Endometrial microvascular endothelial cells (primary cell): Measurements from ENCODE around the gene ZNF132. TPM values are rescaled to one million over a fixed set of nuclear protein-coding genes. Genes with fewer than 3 reads are reported as not detected.
"Not testable (repeated sequence)": the region's sequence is repeated elsewhere in the genome, so short reads cannot be mapped to it uniquely, and the experiment has no call there.

Source experiments
- in situ Hi-C: cut with HindIII; loops from 2 replicates; pipeline ENCODE4 v1.10.0; 2017; ENCODE audit warnings: low sequenced_read_pairs, low pct_unique_long_range_greater_than_20kb; ENCODE audit errors: inconsistent ontology term
- total RNA-seq: library from RNA; depleted of rRNA; stranded (reverse); fragments of >200 nt; gene quantifications from one replicate; pipeline ENCODE4 v1.2.3, GENCODE V29; 2015; ENCODE audit errors: inconsistent ontology term

ZNF132 gene
- total RNA-seq, 1 donor from 2014 or later, result 3.3 TPM

- in situ Hi-C loops, result no loop called here
Observed at GRCh38 chr19:58469241-58470013, 29.5 kb upstream of the ZNF132 start.

DNA sequence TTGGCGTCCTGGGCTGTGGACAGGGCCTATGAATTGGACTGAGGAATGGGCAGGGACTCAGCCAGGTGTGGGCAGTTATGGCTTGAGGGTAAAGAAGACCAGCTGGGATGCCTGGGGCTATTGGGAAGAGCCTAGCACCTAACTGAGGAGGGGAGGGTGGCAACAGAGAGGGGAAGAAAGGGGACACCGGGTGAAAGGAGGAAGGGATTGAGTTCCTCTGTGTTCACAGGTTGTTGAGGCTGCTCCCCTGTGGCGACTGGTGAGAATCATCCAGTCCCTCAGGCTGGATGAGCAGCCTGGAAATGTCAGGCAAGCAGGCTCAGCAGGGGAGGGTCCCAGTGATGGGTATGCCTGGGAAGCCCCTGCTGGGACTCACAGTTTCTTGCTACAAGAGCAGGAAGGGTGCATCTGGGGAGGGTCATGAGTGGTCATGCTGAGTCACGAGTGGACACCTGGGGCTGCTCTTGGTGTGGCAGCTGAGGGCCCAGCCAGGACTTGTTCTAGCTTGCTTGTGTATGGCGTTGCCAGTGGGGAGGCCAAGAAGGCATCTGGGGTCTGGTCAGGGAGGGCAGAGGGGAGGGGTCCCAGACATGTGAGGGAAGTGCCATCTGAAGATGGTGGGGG, 28.4 kb upstream of the ZNF132 start:
- in situ Hi-C loops, result no loop called here

DNA sequence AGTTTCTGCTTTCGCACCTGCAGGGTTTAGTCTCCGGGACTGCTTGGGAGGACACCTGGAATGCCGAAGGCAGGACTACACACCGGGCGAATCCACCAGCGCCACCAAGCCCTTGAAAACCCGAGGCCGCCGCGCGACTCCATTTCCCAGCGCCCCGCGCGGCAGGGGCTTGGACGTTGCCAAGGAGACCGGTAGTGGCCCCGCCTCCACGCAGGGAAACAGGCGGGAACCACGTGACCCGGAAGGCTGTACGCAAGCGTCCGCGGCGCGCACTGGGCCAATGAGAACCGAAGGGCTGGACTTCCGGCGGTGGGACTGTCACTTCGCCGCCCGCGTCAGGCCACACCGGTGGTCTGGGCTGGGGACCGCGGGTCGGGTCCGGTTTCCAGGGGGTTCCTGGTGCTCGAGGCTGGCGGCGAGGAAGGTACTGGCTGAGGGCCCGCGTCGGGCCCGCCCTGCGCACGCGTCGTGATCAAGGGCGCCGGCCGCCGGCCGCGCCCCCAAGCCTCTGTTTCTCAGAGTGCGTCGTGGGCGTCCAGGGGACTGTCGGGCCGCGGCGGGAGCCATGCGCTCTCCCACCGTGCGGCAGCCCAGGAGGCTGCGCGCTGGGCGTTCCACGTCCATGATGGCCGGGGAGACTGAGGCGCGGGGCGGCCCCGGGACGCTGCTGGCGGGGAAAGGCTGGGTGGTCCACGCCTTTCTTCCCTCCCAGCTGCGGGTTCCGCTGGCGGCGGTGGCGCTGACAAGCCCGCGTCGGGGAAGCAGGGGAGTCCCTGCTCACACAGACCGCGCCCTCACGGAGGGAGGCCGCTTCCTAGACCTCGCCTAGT, 27.0 kb upstream of the ZNF132 start, which contains the start of gene ZNF324:
ZNF324 (plus strand) TSS at position 321 of the 830 bp plus-strand sequence. CDS start 2,106 bp downstream, outside the sequence.
- in situ Hi-C loops, result no loop called here

DNA sequence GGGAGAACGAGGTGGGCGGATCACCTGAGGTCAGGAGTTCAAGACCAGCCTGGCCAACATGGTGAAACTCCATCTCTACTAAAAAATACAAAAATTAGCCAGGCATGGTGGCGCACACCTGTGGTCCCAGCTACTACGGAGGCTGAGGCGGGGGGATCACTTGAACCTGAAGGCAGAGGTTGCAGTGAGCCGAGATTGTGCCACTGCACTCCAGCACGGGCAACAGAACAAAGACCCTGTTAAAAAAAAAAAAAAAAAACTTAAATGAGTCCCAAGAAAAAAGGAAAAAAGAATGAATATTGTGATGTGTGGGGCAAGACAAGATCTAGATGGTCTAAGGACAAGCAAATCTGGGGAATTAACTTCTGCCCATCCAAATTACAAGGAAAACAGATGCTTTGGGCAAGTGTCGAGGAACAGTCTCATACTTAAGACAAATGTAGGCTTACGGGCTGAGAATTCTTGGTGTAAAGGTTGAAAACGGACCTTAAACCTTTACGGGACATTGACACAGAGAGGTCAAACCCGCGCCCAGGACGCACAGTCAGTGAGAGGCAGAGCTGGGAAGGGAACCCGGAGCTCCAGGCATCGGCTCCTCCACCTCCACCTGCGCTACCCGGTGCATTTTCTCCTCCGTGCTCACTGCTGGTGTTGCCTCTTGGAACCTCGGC, 26.3 kb upstream of the ZNF132 start:
- in situ Hi-C loops, result no loop called here

DNA sequence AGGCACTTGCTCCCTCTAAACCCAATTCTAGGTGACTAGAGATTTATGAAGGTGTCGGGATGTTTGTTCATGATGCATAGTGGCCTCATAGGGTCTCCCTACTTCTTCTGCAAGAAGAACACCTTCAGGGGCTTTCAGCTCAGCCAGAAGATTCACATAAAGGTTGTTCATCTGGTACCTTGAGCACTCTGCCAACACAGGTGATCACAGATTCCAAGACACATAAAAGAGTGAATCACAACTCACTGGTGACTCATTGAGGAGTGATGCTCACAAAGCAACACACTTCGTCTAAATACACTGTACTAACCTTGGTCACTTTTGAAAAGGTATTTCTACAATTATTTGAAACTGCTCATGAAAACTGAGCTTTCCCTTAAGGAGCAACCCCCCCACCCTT, 20.1 kb upstream of the ZNF132 start:
- in situ Hi-C loops, result no loop called here

DNA sequence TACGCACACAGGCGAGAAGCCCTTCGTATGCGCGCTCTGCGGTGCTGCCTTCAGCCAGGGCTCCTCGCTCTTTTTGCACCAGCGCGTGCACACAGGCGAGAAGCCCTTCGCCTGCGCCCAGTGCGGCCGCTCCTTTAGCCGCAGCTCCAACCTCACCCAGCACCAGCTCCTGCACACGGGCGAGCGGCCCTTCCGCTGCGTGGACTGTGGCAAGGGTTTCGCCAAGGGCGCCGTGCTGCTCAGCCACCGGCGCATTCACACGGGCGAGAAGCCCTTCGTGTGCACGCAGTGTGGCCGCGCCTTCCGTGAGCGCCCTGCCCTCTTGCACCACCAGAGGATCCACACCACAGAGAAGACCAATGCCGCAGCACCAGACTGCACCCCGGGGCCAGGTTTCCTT, 16.2 kb upstream of the ZNF132 start:
- in situ Hi-C loops, result no loop called here

DNA sequence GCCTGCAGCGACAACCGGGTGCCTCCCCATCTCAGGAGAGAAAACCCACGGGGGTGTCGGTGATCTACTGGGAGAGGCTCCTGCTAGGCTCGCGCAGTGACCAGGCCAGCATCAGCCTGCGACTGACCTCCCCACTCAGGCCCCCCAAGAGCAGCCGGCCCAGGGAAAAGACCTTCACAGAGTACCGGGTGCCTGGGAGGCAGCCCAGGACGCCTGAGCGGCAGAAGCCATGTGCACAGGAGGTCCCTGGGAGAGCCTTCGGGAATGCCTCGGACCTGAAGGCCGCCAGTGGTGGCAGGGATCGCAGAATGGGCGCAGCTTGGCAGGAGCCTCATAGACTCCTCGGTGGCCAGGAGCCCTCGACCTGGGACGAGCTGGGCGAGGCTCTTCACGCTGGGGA, 15.4 kb upstream of the ZNF132 start:
- in situ Hi-C loops, result no loop called here

DNA sequence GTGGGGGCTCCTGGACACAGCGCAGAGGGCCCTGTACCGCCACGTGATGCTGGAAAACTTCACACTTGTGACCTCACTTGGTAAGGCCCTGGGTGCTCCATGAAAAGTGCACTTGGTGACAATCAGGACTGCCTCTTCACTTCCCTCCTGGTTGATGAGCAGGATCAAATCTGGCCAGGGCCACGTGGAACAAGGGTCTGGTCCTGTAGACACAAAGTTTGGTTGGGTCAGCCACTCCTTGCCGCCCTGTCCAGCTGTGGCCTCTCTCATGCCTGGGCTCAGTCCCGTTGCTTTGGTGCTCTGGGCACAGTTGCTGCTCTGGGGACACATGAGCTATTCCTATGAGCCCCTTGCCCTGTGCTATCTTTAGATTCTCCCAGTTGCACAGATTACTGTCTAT, 13.8 kb upstream of the ZNF132 start:
- in situ Hi-C loops, result no loop called here

- in situ Hi-C loops, result no loop called here
Observed at GRCh38 chr19:58451358-58452101, 11.6 kb upstream of the ZNF132 start, which contains the start of gene ZNF324B. ZNF324B (plus strand) TSS chr19:58451622; CDS start chr19:58453702, 2,080 bp downstream.

DNA sequence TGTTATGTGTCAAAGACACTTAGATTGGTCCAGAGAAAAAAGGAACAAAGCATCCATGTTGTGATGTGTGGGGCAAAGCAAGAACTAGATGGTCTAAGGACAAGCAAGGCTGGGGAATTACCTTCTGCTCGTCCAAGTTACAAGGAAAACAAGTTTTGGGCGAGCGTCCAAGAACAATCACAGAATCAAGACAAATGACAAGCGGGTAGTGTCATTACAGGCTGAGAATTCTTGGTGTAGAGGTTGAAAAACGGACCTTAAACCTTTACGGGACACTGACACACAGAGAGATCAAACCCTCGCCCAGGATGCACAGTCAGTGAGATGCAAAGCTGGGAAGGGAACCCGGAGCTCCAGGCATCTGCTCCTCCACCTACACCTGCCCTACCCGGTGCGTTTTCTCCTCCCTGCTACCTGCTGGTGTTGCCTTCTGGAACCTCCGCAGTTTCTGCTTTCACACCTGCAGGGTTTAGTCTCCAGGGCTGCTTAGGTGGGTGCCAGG, 11.0 kb upstream of the ZNF132 start:
- in situ Hi-C loops, result no loop called here

DNA sequence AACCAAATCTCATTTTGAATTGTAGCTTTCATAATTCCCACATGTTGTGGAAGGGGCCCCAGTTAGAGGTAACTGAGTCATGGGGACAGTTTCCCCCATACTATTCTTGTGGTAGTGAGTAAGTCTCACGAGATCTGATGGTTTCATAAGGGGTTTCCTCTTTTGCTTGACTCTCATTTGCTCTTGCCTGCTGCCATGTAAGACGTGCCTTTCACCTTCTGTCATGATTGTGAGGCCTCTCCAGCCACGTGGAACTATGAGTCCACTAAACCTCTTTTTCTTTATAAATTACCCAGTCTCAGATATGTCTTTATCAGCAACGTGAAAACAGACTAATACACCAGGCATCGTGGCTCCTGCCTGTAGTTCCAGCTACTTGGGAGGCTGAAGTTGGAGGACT, 10.0 kb upstream of the ZNF132 start:
- in situ Hi-C loops, result not testable (repeated sequence)

GRCh38 chr19:58448860-58449259, 8.9 kb upstream of the ZNF132 start:
- in situ Hi-C loops, result not testable (repeated sequence)

GRCh38 chr19:58442986-58443385, 3.0 kb upstream of the ZNF132 start:
- in situ Hi-C loops, result not testable (repeated sequence)

- in situ Hi-C loops, result no loop called here
Observed at GRCh38 chr19:58440556-58440955, 603 bp upstream of the ZNF132 start.

DNA sequence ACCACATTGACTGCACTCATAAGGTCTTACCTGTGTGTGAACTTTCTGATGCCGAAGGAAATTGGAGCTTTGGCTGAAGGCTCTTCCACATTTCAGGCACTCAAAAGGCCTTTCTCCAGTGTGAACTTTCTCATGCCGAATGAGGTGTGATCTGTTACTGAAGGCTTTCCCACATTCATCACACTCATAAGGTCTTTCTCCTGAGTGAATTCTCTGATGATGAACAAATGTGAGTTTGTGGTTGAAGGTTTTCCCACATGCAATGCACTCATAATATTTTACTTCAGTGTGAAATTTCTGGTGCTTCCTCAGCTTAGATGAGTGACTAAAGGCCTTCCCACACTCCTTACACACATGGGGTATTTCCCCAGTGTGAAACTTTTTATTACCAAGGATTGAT, 5.7 kb downstream of the ZNF132 start:
- in situ Hi-C loops, result no loop called here

GRCh38 chr19:58429745-58430144, 10.2 kb downstream of the ZNF132 start:
- in situ Hi-C loops, result no loop called here

DNA sequence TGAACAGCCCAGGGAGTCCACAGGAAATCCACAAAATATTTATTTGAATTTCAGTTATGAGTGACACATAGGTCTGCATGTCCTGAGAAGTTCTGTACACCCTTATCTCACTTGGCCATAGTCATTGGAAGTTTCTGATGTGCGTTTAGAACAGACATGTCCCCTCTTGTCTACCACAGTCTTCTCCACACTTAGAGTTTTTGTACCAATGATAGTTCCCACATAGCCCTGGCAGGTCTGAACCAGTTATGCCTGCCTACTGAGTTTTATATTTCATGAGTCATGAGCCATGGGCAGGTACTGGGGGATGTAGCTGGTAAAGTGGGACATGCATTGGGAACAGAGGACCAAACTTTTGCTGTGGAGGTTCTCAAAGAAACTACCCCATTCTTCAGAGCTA, 11.3 kb downstream of the ZNF132 start:
- in situ Hi-C loops, result no loop called here

GRCh38 chr19:58417071-58417470, 22.9 kb downstream of the ZNF132 start:
- in situ Hi-C loops, result no loop called here
